GM20431 (cell line): Measurements from ENCODE around the gene SIRT5.

ENCODE experiments used
- in situ Hi-C: fragments of 300-500 bp; cut with MseI, MboI; formaldehyde crosslinking; loops from one replicate; pipeline ENCODE4 v1.15.0; 2020; ENCODE audit warnings: low sequenced_read_pairs; ENCODE audit not compliant: unreplicated experiment

The SIRT5 gene

GRCh38 chr6:13577926-13578325 lies 3.5 kb downstream of the SIRT5 start:
- in situ Hi-C loops, result no loop called here

- in situ Hi-C loops, result no loop called here
Measured at GRCh38 chr6:13579911-13580310, 5.5 kb downstream of the SIRT5 start.

GRCh38 chr6:13581700-13582229 lies 7.4 kb downstream of the SIRT5 start:
- in situ Hi-C loops, result no loop called here

GRCh38 chr6:13586603-13587542 lies 12.5 kb downstream of the SIRT5 start:
- in situ Hi-C loops, result no loop called here

- in situ Hi-C loops, result no loop called here
Measured at GRCh38 chr6:13589801-13590200, 15.4 kb downstream of the SIRT5 start.

- in situ Hi-C loops, result no loop called here
Measured at GRCh38 chr6:13590574-13591153, 16.3 kb downstream of the SIRT5 start.

- in situ Hi-C loops, result no loop called here
Measured at GRCh38 chr6:13591205-13591921, 17.0 kb downstream of the SIRT5 start.

- in situ Hi-C loops, result no loop called here
Measured at GRCh38 chr6:13593103-13593502, 18.7 kb downstream of the SIRT5 start.

GRCh38 chr6:13593720-13594119 lies 19.3 kb downstream of the SIRT5 start:
- in situ Hi-C loops, result no loop called here

GRCh38 chr6:13597073-13597472 lies 22.7 kb downstream of the SIRT5 start:
- in situ Hi-C loops, result no loop called here

- in situ Hi-C loops, result no loop called here
Measured at GRCh38 chr6:13600036-13600435, 25.6 kb downstream of the SIRT5 start.

GRCh38 chr6:13604135-13604534 lies 29.7 kb downstream of the SIRT5 start:
- in situ Hi-C loops, result no loop called here

GRCh38 chr6:13604546-13605416 lies 30.4 kb downstream of the SIRT5 start:
- in situ Hi-C loops, result no loop called here

- in situ Hi-C loops, result no loop called here
Measured at GRCh38 chr6:13605634-13606033, 31.2 kb downstream of the SIRT5 start.

GRCh38 chr6:13611715-13612114 lies 37.3 kb downstream of the SIRT5 start:
- in situ Hi-C loops, result no loop called here

GRCh38 chr6:13613029-13613594 lies 38.7 kb downstream of the SIRT5 start:
- in situ Hi-C loops, result no loop called here

GRCh38 chr6:13614126-13614925 lies 39.9 kb downstream of the SIRT5 start:
- in situ Hi-C loops, result no loop called here

- in situ Hi-C loops, result no loop called here
Measured at GRCh38 chr6:13614926-13615791, 40.8 kb downstream of the SIRT5 start, which contains the start of gene NOL7. TSS of gene NOL7 (plus strand) at chr6:13615335. CDS start at chr6:13615359, 24 bp downstream.
